ENCODE results near the gene ELF1.

The ELF1 gene

DNA sequence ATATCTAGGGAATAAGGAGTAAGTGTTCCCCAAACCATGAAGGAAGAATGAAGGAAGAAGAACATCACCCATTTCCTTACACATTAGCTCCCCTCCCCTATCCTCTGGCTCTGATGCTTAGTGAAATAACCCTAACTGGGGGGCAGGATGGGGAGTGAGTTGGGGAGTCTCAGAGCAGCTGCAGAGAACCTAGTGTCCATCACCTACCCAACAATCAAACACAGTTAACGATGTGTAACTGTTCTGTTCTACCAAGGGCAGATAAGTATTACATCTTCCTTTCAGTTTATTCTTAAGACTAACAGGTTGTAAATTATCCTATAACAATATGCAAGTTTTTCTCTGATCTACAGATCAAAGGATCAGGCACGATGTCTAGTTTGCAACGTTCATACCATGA lies 12.8 kb downstream of the ELF1 start:
- DNase-seq (ENCODE audit: low spot score): no peak

DNA sequence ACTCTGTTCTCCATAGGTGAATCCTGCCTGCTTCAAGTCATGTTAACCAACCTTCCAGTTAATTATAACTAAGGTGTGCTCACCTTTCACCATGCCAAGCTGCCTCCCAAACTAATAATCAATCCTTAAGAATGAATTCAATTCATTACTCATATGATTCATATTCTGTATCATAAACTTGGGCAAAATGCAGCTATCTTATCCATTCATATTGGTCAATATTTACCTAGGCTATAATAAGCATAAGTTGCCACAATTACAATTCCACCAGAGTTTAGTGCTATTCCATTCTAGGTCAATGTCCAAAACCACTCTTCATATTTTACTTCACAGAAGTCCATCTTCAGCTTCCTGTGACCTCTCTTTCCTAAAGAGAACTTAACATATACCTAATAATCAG lies 13.4 kb downstream of the ELF1 start:
- DNase-seq (ENCODE audit: low spot score): no peak

DNA sequence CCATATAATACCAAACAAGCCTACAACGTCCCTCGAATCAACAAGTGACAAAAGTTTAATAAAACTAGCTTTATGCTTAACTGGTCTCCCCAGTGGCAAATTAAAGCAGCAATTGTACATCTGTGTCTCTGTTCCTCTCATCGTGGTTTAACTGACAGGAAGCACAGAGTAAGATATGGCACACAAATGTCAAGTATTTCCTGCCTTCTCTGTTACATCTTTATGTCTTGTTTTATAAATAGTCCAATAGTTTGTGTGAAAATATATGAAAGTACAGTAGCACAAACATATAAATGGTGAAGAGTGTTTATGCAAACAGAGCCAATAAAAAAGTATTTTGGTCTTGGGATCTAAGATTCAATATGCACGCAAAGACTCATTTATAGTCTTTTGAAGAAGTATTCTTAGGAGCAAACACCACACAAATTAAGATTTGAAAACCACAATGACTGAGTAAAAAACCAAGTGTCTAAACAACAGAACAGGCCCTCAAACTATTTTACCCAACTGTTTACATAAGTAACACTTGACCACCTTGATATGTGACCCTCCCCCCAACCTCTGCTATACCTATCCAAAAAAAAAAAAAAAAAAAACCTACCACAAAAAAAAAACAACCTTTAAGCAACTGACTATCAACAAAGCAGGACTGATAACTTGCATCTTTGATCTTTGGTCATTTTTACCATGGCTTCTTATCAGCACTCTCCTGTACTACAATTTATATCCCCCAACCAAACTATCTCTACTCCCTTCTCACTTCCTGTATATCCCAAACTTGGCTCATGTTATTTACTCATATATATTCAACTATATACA lies 14.0 kb downstream of the ELF1 start:
- DNase-seq (ENCODE audit: low spot score): no peak

DNA sequence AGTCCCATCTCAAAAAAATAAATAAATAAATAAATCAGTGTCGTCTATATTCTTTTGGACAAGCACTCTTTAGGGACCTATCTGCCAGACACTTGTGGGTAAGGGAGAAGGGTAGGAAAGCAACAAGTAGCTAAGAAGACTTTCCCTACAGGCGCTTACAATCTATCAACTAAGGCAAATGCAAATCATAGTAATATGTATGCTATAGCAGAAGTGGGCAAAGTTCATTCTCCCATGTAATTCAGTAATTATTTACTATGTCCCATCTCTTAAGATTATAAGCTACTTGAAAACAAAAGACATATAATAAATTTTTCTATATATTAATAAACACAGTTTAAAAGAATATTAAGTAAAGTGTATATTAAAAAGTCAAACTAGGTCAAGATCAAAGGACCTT lies 16.5 kb downstream of the ELF1 start:
- no peak for DNase-seq (ENCODE audit: low spot score)

DNA sequence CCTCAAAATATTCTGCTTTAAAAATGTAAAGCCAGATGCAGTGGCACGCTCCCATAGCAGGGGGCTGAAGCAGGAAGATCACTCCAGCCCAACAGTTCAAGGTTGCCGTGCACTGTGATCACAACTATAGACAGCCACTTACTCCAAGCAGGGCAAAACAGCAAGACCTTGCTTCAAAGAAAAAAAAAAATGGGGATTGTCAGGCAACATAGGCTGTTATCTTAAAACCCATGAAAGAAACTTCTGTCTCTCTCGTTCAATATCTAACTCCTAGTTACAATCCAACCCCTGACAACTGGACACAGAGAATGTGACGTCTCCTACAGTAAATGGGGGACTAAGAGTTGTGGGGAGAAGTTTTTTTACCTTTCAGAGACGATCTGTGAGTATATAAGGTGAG lies 17.4 kb downstream of the ELF1 start:
- DNase-seq (ENCODE audit: low spot score): no peak

DNA sequence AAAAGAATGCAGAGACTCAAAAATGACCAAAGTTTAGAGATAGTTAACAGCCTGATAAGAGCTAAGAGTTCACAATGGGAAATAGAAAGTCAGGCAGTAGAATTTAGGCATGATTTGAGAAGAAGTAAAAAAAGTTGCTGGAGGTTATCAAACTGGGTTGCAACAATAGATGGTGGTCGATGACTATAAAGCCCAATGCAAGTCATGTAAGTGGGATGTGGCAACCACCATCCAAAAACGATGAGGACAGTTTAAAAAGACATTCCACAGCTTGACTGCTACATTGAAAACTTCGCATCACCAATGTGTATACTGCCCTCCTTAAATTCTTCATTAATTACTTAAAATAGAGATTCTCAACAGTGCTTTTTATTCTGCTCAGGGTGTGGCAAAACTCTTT lies 19.7 kb downstream of the ELF1 start:
- DNase-seq (ENCODE audit: low spot score): no peak

DNA sequence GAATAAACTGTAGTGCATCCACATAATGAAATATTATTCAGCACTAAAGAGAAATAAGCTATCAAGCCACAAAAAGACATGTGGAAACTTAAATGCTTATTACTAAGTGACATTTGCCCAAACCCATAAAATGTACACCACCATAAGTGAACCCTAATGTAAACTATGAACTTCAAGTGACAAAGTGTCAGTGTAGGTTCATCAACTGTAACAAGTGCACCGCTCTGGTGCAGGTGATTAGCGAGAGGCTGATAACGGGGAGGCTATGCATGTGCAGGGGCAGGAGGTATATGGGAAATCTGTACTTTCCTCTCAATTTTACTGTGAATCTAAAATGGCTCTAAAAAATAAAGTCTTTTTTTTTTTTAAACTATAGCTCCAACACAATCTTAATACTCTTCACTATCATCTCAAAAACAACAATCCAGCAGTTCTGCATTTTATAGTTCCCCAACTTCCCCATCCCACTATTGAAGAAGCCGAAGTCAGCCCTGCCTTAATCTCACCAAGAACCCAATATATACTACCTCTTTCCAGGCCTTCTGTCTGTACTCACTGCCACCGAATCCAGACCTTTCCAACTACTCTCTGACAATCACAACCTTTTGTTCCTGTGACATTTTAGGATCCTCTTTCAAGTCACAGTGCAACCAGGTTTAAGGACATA lies 22.6 kb downstream of the ELF1 start:
- no peak for DNase-seq (ENCODE audit: low spot score)

DNA sequence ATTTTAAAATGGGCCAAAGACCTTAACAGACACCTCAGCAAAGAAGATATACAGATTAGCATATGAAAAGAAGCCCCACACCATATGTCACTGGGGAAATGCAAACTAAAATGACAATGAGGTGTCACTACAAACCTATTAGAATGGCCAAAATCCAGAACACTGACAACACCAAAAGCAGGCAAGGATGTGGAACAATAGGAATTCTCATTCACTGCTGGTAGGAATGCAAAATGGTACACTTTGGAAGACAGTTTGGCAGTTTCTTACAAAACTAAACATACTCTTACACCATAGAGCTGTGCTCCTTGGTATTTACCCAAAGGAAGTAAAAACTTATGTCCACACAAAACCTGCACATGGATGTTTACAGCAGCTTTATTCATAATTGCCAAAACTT lies 23.1 kb downstream of the ELF1 start:
- DNase-seq (ENCODE audit: low spot score): no peak

DNA sequence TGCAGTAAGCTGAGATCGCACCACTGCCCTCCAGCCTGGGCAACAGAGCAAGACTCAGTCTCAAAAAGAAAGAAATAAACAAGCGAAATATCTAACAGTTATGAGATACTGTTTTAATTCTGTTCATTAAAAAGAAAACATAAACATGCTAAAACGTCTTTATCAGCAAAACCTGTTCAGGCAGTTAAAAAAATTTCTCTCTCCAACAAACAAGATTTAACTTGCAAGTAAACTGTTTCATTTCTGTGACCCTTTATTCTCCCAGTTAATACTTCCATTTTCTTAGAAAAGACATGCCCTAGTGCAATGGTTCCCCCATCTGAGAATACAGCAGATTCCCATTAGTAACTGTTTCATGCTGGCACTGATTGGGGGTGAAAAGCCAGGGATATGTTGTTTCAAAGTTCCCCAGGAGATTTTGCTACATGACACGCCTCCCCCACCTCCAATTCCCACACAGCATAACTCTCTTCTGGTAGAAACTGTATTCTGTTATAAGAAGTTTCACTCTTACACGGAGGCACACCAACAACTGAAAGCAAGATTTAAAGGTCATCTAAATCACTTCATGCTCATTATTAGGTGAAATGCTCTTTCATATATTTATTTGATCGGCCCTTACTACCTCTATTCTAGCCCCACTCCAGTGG lies 24.4 kb downstream of the ELF1 start:
- no peak for DNase-seq (ENCODE audit: low spot score)

DNA sequence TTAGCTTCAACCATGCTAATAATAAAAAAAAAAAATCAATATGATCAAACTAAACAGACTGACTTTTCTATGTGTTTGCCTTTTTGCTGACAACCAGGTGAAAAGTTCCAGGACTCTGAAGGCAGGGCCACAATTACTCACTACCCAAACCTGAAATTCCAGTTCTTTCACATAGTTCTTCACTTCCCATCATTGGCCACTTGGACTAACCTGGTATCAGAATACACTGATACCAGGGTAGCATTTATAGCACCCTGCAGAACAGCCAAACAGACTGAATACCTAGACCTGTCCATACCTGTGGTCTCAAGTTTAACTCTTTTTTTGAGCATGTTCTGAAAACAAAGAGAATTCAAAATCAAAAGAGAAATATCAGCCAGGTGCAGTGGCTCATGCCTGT lies 25.1 kb downstream of the ELF1 start:
- DNase-seq (ENCODE audit: low spot score): no peak

DNA sequence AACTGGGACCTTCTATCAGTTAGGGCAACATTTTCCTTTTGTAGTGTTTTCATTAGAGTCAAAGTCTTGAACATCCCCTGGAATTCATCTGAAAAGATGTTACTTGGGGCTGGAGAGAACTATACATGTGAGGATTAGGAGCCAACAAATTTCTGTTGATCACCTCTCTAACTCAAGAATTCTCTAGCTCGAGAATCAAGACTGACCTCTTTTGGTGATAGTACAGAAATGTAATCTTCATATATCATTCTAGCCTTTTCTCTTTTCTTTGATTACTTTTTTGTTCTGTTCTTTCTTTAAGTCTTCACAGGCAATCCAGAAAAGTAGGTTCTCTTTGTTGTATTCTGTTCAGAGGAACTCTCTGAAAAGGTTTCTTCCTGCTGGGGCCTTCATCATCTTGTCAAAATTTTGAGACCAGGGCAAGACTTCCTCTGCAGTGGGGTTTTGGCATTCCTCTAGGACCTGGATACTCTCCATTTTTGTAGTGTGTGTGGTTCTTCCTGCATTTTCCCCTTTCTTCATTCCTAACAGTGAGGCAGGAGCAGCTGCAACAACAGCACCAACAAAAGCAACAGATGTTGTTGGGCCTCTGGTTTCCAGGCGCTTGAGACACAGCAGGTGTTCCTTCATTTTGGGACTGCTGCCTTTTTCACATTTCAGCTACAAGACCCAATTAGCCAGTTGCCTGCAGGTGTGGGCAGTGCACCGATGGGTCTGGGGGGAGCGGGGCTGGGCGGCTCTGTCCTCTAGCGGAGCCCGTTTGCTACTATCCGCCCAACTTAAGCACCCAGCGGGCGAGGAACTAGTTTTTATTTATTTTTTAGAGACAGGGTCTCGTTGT lies 26.2 kb downstream of the ELF1 start:
- no peak for DNase-seq (ENCODE audit: low spot score)

DNA sequence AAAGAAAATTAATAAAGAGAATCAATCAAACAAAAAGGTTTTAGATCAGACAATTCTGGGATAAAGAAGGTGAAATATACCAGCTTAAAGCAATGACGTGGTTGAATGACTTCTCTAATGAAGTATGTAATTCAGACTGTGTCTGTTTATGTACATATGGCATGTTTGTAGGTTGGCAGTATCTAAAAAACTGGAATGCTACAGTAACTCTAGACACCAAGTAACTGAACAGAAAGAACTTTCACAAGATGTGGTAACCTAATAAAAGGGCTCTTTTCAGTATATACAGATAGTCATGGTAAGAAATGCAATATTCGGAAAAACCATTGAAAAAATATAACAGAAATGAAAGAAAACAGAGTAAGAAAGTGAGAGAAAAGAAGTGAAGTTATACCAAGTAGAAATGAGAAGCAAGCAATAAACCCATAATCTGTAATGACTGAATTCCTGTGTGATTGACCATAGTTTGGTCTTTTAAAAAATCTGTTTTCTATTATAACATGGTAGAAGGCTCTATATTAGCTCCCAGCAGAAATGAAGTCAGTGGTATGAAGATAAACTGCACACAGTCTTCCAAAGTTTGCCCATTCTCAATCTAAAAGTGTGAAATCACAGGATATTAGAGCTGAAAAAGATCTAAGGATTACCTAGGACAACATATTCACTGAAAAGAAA lies 31.4 kb downstream of the ELF1 start:
- DNase-seq (ENCODE audit: low spot score): no peak

DNA sequence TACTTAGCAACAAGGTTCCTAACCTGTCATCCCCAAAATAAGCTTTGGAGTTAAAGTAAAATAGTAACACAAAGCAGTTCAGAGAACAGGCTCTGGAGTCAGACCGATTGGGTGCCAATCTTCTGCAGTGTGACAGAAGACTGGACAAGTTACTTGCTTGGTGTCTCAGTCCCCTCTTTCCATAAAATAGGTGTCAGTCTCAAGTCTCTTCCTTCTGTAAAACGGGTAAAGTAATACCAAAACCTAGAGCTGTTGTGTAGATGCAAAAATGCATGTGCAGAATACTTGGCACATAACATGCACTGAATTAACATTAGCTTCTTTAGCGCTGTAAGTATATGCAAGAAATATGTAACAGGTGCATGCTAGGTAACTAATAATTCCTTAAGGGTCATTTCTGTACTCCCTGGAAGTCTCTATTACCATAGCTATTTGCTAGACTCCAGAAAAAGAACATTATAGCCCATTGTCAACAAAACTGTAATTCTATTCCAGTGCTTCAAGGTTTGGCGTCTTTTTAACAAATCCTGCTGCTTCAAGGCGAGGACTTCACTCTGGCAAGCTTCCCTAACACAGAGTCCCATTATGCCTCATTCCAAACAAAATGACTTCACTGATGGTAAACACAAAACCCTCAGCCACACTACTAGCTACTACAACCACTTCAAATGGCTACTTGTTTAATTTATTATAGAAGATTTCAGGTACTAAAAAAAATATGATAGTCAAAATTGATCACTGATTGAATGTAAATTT lies 32.8 kb downstream of the ELF1 start:
- DNase-seq (ENCODE audit: low spot score): no peak

DNA sequence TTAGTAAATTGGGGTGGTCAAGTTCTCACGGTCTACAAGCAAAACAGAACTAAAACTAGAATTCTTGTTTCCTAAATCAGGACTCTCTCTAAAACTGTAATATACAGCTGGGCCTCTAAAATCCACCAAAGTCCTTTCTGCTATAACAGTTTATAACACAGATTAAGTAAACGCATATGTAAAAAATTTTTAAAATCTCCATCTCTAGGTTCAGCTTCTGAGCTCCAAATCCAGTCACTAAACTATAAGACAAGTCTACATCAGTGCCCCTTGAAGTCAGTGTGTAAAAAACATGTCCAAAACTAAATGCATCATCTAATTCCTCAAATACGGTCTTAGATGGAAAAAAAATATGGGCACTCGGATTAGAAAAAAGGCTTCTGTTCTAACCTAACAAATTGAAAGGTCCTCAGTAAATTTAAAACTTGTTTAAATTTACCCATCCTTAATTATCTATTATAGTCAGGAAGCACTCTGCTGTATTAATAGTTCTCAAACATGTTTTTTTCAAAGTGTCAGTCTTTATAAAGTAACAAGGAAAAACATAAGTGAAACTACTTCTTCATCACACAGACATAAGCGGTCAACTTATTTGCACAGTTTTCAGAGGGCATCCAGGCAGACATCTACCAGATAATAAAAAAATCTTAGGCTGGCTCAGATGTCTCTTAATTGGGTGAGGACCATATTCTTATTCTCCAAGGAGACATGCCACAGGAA lies 33.6 kb downstream of the ELF1 start:
- DNase-seq (ENCODE audit: low spot score): no peak

DNA sequence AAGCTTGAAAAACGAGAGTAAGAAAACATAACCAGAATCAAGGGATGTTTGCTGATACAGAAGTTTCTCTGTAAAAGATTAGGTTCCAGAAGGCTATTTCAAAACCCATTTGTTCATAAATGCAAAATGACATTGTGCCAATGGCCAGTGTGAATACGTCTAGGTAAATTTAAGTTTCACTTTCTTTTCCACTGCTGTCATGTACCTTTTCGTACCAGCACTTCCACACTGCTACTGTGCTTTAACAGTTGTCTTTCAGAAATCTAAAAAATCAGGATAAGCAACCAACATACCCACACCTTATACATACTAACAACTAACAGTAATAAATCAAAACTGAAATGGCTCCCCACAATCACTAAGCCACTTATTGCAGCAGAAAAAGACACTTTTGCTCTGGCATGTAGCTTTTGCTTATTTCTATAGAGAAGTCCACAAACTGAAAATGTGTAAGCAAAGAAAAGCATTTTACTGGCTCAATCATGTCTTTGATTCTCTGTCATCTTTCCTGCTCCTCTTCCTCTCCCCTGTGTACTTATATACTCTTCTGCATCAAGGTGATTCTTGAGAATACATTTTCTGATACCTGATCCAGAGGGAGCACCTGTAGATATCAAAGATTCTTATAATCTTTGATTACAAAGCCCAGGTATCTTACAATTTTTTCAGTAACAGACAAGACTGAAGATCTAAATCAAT lies 34.3 kb downstream of the ELF1 start:
- no peak for DNase-seq (ENCODE audit: low spot score)

DNA sequence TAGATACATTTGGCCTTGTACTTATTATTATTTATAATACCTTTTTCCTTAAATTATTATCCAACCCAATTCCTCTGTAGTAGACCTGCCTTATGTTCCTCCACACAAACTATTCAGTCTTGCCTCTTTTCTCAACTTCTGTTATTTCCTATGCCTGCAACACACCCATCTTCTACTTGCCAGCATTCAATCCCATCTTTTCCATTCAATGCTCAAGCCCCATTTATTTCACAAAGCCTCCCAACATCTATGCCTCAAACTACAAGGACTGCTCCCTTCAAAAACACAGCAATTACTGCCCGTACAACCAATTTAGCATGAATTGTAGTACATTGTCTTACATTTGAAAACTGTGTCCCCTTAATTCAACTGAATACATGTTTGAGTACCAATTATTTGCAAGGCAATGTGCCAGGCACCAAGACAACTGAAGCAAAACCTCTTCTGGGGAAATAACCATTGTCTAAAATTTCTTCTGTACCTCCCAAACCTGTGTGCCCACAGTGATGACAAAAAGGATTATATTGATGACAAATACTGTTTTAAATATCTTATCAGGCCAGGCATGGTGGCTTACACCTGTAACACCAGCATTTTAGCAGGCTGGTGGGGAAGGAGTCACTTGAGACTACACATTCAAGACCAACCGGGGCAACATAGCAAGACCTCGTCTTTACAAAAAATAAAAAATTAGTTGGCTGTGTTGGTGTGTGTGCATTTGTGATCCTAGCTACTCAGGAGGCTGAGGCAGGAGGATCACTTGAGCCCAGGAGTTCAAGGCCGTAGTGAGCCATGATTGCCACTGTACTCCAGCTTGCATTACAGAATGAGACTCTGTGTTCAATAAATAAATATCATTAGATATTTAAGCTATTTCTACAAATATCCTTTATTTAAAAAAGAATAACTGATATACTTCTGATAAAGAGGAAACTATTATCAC lies 35.1 kb downstream of the ELF1 start:
- no peak for DNase-seq (ENCODE audit: low spot score)

DNA sequence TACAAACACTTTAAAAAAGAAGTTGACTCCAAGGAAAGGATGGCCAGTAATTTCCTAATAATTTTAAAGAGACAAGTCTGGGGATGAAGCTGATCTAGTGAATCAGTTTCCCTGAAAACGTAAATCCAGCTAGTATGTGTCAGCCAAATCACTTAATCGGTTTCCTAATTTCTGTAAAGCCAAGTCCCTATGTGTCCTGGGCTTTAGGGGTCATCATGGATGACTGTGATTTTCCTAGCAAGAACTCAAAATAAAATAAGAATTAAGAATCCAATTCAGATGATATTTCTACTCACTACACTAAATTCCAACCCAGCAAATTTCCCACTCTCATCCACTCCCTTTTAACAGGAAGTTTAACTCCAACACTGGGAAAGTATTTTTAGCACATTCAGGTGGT lies 35.9 kb downstream of the ELF1 start:
- DNase-seq (ENCODE audit: low spot score): peak; percentile 36

DNA sequence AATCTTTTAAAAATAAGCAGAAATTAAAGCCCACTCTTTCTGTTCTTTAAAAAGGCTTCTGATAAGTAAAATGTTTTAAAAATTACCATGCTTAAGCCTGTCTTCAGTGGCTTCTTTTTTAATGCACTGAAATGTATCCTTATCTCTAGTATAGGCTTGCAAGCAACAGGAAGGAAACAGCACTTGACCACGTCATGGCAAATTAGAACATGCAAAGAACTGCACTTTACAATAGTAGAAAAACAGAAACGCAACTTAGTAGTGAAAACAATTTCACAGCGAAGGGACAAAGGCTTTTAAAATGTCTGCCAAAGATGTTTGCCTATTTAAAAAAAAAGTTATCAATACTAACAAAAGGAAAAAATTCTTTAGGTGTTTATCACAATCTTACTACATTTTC lies 36.3 kb downstream of the ELF1 start:
- DNase-seq (ENCODE audit: low spot score): peak; percentile 82

DNA sequence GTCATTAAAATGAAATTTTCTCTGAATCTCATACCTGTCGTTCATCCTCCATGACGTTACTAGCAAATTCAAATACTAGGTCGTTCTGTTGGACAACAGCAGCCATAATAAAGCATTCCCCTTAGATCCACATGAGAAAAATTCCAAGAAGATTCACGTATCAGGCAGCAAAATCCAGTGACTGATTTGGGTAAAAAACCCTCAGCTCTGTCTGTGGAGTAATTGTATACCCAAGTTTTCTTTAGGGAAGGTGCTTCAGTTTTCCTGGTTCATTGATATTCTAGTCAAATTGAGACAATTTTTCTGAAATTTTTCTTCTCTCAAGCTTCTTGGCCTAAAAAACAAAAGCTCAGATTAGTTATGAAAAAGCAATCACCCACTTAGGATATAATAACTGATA lies 37.2 kb downstream of the ELF1 start:
- DNase-seq (ENCODE audit: low spot score): no peak

All from kidney capillary endothelial cell (primary cell).